ENCODE results near the gene RFNG. TPM values are rescaled to one million over a fixed set of nuclear protein-coding genes. Genes with fewer than 3 reads are reported as not detected.

RFNG gene
- total RNA-seq, 1 experiment from 2014 or later: 31.5 TPM

DNA sequence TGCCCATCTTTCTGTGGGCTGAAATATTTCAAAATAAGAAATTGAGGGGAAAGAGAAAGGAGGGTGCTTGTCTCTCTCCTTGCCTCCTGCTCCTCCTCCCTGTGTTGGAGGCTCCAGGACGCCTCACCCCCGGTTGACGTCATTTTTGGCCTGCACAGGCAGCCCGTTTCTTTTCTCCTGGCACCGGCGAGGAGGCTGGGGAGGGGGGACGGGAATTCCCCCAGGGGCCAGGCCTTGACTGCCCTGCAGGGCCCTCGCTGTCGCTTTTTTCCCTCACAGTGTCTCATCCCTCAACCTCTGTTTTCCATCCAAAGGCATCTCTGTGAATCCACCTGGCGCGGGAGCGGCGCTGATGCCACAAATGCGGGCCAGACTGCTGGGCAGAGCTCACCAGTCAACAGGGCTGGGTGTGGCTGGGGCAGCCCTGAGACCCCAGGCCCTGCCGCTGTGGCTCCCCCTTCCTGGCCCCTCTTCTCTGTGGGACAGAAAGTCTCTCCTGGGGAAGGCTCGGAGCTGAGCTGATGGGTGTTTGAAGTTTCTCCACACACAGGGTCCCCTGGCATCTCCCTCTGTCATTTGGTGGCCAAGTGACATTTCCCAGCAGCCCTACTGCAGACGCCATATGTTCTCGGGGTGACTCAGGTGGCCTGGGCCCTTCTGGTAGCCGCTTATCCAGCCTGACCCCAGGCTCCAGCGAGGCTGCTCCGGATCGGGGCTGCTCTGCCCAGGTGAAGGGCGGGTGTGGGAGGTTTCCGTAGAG, 45.0 kb downstream of the RFNG start:
- ChIA-PET POLR2A (ENCODE audit: low non-redundant PET) (no interaction called here), CTCF (no interaction called here)
- no peaks in the 10 kb centered on the region for H3K9me3 ChIP-seq (ENCODE audit: low read depth, low read length, poor library complexity, severe bottlenecking)
- no peak for TF ChIP-seq EZH2 (IDR thresholded peaks at IDR 0.05; ENCODE audit: borderline replicate concordance, low read depth, low read length, poor library complexity, severe bottlenecking)
- TF ChIP-seq, protein P1, sequence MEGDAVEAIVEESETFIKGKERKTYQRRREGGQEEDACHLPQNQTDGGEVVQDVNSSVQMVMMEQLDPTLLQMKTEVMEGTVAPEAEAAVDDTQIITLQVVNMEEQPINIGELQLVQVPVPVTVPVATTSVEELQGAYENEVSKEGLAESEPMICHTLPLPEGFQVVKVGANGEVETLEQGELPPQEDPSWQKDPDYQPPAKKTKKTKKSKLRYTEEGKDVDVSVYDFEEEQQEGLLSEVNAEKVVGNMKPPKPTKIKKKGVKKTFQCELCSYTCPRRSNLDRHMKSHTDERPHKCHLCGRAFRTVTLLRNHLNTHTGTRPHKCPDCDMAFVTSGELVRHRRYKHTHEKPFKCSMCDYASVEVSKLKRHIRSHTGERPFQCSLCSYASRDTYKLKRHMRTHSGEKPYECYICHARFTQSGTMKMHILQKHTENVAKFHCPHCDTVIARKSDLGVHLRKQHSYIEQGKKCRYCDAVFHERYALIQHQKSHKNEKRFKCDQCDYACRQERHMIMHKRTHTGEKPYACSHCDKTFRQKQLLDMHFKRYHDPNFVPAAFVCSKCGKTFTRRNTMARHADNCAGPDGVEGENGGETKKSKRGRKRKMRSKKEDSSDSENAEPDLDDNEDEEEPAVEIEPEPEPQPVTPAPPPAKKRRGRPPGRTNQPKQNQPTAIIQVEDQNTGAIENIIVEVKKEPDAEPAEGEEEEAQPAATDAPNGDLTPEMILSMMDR (conservative IDR thresholded peaks at IDR 0.05; ENCODE audit: low read depth, low read length): no peak
- peaks cover 9% of the 10 kb centered on the region for H3K4me1 ChIP-seq (ENCODE audit: insufficient read depth, low read length, poor library complexity, severe bottlenecking)
- intact Hi-C loops (cut with micrococcal nuclease; ENCODE audit: unreplicated experiment): no loop called here
- H3K27me3 ChIP-seq (replicated peaks; ENCODE audit: insufficient read depth, low read depth, low read length, poor library complexity): no peaks in the 10 kb centered on the region
- DNase-seq (ENCODE audit: low spot score): no peak
- H3K27ac ChIP-seq (ENCODE audit: low read depth, low read length, poor library complexity, severe bottlenecking): no peak overlapping the region
- no peak overlapping the region for H3K4me3 ChIP-seq (ENCODE audit: low read depth, low read length, poor library complexity, severe bottlenecking)
- no TSS peak for BruUV-seq (replicated peaks)
- H3K36me3 ChIP-seq (ENCODE audit: insufficient read depth, low read length, poor library complexity, severe bottlenecking): no peaks in the 10 kb centered on the region

GRCh38 chr17:82005701-82006348, 45.8 kb downstream of the RFNG start:
- ChIA-PET CTCF (no interaction called here), POLR2A (ENCODE audit: low non-redundant PET) (no interaction called here)
- BruUV-seq (replicated peaks): no TSS peak
- Histone ChIP-seq H3K4me3 (ENCODE audit: low read depth, low read length, poor library complexity, severe bottlenecking) (no peak overlapping the region), H3K27me3 (replicated peaks; ENCODE audit: insufficient read depth, low read depth, low read length, poor library complexity) (no peaks in the 10 kb centered on the region), H3K4me1 (ENCODE audit: insufficient read depth, low read length, poor library complexity, severe bottlenecking) (peaks cover 9% of the 10 kb centered on the region), H3K27ac (ENCODE audit: low read depth, low read length, poor library complexity, severe bottlenecking) (no peak overlapping the region), H3K36me3 (ENCODE audit: insufficient read depth, low read length, poor library complexity, severe bottlenecking) (no peaks in the 10 kb centered on the region), H3K9me3 (ENCODE audit: low read depth, low read length, poor library complexity, severe bottlenecking) (no peaks in the 10 kb centered on the region)
- intact Hi-C loops (cut with micrococcal nuclease; ENCODE audit: unreplicated experiment): no loop called here
- no peak for DNase-seq (ENCODE audit: low spot score)
- TF ChIP-seq, protein P1 (conservative IDR thresholded peaks at IDR 0.05; ENCODE audit: low read depth, low read length): no peak

DNA sequence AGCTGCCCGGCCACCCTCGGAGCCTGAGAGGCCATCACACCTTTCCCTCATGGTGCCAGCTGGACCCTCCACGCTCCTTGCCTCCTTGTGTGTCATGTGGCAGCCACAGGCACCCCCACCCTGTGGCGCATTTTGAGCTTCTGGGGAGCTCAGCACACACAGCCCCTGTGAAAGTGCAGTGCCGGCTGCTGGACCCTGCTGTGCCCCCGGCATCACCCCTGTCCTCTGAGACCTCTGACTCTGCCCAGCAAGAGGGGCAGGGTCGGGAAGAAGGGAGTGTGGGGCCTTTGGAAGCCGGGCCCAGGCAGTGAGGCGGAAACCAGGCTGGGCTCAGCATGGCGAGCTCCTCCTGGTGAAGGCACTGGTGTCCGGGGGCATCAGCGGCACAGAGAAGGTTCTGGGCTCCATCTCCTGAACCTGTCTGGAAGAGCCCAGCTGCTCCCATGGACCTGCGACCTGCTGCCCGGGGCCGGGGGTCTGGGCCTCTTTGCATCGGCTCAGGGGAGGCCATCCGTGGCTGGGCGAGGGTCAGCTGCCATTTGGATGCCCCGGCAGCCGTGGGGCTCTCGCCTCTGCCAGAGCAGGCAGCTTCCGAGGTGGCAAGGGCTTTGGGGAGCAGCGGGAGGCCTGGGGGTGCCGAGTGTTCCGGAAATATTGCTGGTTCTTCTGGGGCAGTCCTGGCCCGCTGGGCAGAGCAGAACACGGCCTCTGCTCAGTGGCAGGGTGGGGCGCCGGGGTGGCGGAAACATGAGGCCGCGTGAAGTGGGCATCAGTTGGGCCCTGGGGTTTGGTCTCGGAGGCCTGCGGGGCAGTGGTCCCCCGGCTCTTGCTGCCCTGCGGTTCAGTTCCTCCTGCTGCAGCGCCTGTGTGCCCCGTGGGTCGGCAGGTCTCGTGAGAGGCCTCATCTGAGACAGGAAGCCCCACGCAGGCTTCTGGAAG, 46.8 kb downstream of the RFNG start:
- POLR2A ChIA-PET (ENCODE audit: low non-redundant PET): no interaction called here
- TF ChIP-seq EZH2 (IDR thresholded peaks at IDR 0.05; ENCODE audit: borderline replicate concordance, low read depth, low read length, poor library complexity, severe bottlenecking): no peak
- TF ChIP-seq, protein P1 (conservative IDR thresholded peaks at IDR 0.05; ENCODE audit: low read depth, low read length): no peak
- Histone ChIP-seq H3K27me3 (replicated peaks; ENCODE audit: insufficient read depth, low read depth, low read length, poor library complexity) (no peaks in the 10 kb centered on the region), H3K4me1 (ENCODE audit: insufficient read depth, low read length, poor library complexity, severe bottlenecking) (peaks cover 9% of the 10 kb centered on the region), H3K9me3 (ENCODE audit: low read depth, low read length, poor library complexity, severe bottlenecking) (no peaks in the 10 kb centered on the region), H3K4me3 (ENCODE audit: low read depth, low read length, poor library complexity, severe bottlenecking) (no peak overlapping the region), H3K36me3 (ENCODE audit: insufficient read depth, low read length, poor library complexity, severe bottlenecking) (no peaks in the 10 kb centered on the region), H3K27ac (ENCODE audit: low read depth, low read length, poor library complexity, severe bottlenecking) (no peak overlapping the region)
- no TSS peak for BruUV-seq (replicated peaks)
- CTCF ChIA-PET: interaction anchor here (0.5 kb wide), 1 partner anchor 49 kb away, joined by 7 read pairs; no protein-coding TSS in a partner anchor
- intact Hi-C loops (cut with micrococcal nuclease; ENCODE audit: unreplicated experiment): no loop called here
- no peak for DNase-seq (ENCODE audit: low spot score)

Data from A673 (cell line).